Cardiac fibroblast (primary cell): ENCODE data around the gene PNPO.
A peak's percentile ranks its signal among the peaks of the same experiment; 100 is the strongest.

Experiments used
- DNase-seq, 2 donors: peaks; one replicate each; pipeline versions ENCODE4 v3.0.0 to v3.0.0-alpha.2; 2010; ENCODE audit warnings: low read depth in 2 of 2
- H3K4me3 ChIP-seq, 2 donors: replicated peaks in 1 of 2; 1 replicate in 1 of 2; 2 replicates in 1 of 2; pipeline ENCODE4 v1.5.1; 2011; ENCODE audit warnings: low read depth in 2 of 2, low read length in 2 of 2, mild to moderate bottlenecking in 2 of 2, moderate library complexity in 1 of 2
- TF ChIP-seq, protein P1 (sequence below): IDR thresholded peaks from one replicate; pipeline ENCODE4 v1.5.1; 2011; ENCODE audit warnings: low read depth, mild to moderate bottlenecking, low read length, inconsistent platforms

Gene PNPO

DNA sequence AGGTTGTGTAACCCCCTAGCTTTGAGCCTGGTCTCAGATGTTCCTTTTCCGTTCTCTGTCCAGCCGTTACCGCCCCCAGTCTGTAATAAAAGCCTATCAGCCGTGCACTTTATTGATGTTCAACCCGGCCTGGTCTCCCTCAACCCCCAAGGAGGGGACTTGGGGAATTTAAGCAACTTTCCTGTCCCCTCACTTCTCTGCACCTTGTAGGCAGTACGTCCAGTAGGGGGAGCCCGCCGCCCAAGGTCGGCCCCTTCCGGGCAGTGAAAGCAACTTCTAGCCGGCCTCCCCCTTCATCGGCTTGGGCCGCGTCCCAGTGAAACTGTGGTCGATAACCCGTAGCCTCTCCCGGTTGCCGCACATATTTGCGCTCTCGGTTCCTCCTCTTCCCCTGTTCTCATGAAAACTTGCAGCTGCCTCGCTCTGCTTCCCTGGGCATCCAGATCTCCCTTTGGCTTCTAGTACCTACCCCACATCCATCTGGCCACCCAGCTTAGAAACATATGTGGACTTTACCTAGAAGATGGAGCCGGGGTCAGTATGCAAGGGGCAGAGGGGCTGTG lies 7.9 kb downstream of the PNPO start:
- peak overlapping the region in 1 of 2 donors; percentile 22 for H3K4me3 ChIP-seq
- peak; percentile 82 to 92 for DNase-seq
- TF ChIP-seq, protein P1, sequence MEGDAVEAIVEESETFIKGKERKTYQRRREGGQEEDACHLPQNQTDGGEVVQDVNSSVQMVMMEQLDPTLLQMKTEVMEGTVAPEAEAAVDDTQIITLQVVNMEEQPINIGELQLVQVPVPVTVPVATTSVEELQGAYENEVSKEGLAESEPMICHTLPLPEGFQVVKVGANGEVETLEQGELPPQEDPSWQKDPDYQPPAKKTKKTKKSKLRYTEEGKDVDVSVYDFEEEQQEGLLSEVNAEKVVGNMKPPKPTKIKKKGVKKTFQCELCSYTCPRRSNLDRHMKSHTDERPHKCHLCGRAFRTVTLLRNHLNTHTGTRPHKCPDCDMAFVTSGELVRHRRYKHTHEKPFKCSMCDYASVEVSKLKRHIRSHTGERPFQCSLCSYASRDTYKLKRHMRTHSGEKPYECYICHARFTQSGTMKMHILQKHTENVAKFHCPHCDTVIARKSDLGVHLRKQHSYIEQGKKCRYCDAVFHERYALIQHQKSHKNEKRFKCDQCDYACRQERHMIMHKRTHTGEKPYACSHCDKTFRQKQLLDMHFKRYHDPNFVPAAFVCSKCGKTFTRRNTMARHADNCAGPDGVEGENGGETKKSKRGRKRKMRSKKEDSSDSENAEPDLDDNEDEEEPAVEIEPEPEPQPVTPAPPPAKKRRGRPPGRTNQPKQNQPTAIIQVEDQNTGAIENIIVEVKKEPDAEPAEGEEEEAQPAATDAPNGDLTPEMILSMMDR: peak; percentile 89

DNA sequence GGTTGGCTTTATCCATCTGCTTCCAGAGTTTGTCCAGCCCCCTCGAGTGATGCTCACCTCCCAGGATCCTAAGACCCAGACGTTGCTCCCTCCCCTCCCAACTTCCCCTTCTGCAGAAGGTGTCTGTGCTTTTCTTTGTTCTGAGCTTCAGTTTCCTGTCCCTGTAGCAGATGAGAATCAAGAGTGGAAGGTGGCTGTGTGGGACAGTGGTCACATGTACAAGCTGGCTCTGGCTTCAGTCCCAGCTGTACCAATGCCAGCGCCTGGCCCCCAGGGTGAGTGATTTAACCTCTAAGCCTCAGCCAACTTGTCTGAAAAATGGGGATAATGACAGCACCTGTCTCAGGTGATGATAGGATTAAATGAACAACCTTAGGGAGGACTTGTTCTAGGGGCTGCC lies 8.6 kb downstream of the PNPO start:
- TF ChIP-seq, protein P1: no peak
- H3K4me3 ChIP-seq: no peak overlapping the region

DNA sequence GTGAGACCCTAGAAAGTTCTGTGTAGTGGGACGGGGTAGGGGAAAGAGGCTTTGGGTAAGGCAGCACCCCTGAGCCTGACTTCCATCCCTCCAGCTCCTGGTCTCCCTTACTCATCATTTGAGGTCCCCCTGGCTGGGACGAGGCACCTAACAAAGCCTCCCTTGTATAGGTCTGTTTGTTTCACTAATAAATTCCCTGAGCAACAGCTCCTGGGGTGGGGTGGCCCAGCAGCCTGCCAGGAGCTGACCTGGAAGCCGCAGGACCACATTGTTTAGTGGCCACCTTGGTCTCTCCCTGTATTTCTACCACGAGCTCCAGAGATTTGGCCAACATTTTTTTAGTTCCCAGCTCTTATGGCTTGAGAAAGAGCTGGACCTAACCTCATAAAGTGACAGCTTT lies 9.1 kb downstream of the PNPO start:
- H3K4me3 ChIP-seq: no peak overlapping the region
- DNase-seq: no peak
- TF ChIP-seq, protein P1: no peak

More for the DNA sequence above, 8.6 kb downstream of the PNPO start:
- no peak for DNase-seq

DNA sequence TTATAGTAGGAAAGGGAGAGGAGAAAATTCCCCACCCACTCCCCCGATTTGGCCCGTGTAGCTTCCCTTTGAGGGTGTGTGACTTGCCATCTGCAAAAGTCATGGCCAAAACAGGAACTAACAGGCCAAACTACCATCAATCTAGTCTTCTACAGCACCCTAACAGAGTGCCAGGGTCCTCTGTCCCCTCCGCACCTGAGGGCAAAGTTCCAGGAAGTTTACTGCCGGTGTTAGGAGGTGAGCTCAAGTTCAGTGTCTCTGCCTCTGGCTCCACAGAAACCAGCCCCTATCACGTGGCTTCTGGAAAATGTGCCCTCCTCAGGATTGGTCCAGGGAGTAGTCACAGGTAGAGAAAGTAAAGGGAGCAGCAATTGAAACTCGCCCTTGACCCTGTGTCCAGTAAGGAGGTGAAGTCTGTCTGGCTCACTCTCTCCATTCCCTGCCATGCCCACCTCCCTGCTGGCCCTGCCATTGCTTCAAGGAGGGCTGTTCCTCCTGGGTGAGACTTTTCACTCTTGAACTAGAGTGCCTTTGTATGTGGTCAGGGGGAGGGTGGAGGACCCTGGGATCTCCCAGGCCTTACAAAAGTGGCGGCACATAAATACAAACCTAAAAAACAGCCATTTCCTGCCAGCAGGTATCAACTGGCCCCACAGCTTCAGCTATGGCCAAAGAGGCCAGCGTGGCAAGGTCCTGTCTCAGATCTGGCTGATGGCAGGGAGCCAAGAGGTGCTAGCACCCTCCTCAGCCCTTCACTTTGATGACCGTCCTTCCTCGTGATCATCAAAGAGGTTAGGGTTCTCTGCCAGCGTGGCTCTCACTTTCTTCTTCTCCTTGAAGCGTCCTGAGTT lies 11.0 kb downstream of the PNPO start:
- no peak for DNase-seq
- TF ChIP-seq, protein P1: no peak
- no peak overlapping the region for H3K4me3 ChIP-seq

DNA sequence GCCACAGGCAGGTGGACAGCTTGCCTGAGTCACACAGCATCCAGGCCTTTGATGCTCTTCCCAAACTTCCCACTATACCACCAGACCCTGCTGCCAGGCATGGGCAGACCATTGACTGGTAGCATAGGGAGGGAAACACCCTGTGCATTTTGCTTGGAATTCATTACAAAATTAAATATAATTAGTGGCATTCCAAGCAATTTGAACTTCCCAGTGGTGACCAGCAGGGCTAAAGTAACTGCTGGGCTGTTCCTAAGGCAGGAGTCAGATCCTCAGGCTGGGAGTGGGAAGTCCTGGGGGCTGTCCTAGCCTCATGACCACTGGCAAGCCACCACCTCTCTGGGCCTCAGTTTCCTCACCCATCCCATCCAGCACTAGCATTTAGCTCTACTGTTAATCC lies 12.5 kb downstream of the PNPO start:
- H3K4me3 ChIP-seq: no peak overlapping the region
- no peak for DNase-seq
- TF ChIP-seq, protein P1: no peak

DNA sequence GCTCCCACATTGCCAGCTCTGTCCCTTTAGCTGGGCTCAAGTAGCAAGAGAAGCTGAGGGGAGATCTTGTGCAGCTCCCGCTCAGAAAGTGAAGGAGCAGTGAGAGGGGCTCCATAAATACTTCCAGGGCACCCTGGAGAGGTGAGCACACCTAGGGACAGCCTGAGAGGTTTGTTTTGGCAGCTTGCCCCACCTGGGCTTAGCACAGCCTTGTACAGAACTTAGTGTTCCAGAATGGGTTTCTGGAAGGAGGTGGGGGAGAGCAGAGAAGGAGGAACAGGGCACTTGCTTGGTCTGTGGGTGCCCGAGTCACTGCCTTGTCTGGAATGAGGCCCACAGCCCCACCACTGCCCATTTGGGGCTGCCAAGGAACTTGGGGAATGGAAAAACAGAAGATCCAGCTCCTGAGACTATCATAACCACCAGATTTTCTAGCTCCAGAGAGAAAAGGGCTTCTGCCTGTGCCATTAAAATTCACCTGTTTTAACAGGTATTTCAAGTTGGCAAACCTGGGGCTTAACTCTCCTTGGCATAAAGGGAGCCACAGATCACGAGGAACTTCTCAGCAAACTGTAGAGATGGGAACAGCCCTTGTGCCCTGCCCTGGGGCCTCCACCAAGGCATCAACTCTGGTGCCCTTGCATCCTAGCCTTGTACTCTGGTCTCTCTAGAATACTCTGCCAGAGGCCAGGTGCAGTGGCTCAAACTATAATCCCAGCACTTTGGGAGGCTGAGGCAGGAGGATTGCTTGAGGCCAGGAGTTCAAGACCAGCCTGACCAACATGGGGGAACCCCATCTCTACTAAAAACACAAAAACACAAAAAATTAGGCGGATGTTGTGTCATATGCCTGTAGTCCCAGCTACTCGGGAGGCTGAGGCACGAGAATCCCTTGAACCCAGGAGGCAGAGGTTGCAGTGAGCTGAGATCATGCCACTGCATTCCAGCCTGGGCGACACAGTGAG lies 14.4 kb downstream of the PNPO start:
- no peak for DNase-seq
- TF ChIP-seq, protein P1: no peak
- H3K4me3 ChIP-seq: no peak overlapping the region
